ENCODE results near the gene SH3RF3. TPM values are rescaled to one million over a fixed set of nuclear protein-coding genes. Genes with fewer than 3 reads are reported as not detected.

Gene SH3RF3
- total RNA-seq, 1 experiment from 2014 or later = 4.3 TPM

DNA sequence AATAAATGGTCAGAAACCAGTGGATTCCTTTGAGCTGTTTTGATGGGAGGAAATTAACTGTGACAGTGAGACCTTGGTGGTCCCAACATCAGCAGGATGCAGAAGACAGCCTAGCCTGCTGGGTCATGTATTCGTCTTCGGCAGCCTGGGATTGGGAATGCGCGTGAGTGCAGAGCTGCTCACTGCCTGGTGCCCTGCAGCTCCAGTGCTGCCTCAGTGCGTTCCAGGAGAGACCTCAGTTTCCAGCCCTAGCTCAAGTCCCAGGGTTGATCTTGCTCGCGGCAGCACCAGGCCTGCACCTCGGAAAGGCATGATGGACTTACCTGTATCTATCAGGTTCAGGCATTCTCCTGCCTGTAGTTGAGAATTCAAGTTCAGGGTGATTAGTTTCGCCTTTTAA, 203.9 kb downstream of the SH3RF3 start:
- no peak for DNase-seq (ENCODE audit: low read depth)

DNA sequence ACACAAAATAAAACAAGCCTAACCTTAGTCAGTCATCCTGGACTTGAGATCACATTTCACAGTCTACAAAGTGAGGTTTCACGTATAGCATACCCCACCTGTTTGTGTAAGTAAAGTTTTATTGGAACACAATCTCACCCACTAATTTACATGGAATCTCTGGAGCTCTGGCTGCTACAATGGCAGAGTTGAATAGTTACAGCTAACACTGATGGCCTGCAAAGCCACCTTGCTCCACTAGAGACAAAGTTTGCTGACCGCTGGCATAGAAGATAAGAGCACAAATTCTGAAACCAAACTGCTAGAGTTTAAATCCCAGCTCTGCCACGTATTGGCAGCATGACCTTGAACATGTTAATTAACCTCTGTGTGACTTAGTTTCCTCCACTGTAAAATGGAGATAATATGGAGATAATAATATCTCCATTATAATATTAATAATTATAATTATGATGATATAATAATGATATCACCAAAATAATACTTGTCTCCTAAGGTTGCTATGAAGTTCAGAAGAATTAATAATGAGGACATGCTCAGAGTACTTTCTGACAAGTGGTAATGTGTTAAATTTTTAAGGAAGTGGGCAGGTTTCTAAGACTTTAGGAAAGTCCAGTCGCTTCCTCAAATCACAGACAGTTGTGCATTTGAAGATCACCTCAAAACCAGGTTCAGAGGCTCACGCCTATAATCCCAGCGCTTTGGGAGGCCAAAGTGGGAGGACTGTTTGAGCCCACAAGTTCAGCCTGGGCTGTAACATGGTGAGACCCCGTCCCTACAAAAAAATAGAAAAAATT, 204.6 kb downstream of the SH3RF3 start:
- DNase-seq (ENCODE audit: low read depth) = peak; percentile 52

DNA sequence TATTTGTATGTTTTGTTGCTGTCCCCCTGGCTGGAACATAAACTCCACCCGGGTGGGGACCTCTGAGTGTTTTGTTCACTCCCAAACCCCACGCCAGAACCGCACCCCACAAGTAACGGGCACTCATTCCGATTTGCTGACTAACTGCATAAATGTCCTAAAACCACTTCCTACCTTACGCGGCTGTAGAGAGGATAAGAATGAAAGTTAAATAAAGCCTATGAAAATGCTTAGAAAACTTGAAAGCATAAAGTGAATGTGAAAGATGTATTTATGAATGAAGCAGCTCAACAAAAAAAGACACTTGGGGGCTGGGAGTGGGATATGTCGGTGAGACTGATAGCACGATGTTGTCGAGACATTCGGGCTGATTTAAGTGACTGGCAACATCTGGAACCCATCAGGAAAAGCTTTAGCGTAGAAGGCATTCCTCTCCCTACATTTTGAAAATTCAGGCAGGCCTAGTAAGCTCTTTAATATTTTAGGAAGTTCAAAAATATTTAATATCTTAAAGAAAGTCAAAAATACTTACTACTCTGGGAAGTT, 206.7 kb downstream of the SH3RF3 start:
- peak; percentile 89 for DNase-seq (ENCODE audit: low read depth)

DNA sequence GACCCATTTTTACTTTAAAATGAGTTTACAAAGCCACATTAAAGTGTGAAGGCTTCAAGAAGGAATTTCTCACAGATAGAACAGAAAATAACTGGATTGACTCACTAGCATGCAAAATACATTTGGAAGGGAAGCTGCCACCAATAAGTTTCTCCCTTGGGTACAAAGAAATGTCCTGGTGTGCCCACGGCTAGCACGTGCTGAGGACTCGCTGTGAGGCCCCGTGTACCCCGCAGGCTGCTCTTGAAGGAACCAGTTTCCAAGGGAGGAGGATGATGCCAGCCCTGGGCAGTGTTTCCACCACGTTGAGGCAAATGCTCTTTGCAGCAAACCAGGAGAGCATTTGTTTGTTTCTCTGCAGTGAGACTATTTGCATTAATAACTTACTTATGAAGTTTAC, 207.3 kb downstream of the SH3RF3 start:
- peak; percentile 51 for DNase-seq (ENCODE audit: low read depth)

DNA sequence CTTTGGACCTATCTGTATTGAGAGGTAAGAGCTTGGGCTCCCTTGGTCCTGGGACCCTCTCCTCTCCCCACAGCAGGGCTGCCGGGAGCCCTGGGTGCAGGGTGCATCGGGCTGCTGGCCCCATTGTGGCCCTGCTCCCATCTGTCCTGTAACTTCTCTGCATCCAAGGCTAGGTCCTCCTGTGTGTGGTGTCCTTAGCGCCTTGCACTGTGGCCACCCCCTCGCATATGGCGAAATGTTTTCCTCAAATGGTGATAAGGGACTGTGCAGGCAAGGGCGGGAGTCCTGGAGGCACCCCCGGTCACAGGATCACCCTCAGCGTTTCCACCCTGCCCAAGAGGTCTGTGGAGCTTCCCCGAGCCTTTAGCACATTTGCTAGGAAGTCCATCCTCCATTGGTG, 208.2 kb downstream of the SH3RF3 start:
- no peak for DNase-seq (ENCODE audit: low read depth)

DNA sequence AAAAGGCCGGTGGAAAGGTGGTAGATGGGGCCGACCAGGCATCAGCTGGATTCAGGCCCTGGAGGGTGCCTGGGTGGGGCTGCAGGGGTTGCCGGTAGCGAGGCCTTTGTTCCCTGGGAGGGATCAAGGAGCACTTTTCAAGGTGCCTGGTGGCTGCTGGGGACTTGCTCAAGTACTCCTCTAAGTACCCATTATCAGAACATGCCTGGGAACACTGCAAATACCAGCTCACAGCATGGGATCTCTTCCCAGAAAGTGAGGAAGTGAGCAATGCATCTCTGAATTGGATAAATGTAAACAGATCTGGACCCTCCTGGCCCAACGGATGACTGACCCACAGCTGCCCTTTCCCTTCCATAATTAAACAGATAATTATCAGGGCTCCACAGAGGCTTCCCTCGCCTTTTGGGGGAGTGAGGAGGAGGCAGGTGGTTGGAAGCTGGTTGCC, 210.5 kb downstream of the SH3RF3 start:
- DNase-seq (ENCODE audit: low read depth) = peak; percentile 89

DNA sequence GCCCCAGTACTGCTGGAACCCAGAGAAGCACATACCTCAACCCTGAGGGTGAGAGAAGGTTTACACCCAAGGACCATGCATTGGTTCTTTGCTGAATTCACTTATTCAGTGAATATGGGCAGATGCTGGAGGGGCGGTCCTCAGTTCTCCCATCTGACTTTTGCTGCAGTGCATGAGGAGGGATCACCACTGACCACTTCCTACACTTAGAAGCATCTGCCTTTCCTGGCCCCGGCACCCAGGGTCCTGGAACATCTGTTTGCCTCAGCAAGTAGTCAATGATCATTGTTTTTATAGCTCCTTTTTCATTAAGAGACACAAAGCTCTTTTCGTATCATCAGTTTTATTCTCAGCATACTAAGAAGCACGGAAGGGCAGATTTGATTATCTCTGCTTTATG, 211.4 kb downstream of the SH3RF3 start:
- no peak for DNase-seq (ENCODE audit: low read depth)

DNA sequence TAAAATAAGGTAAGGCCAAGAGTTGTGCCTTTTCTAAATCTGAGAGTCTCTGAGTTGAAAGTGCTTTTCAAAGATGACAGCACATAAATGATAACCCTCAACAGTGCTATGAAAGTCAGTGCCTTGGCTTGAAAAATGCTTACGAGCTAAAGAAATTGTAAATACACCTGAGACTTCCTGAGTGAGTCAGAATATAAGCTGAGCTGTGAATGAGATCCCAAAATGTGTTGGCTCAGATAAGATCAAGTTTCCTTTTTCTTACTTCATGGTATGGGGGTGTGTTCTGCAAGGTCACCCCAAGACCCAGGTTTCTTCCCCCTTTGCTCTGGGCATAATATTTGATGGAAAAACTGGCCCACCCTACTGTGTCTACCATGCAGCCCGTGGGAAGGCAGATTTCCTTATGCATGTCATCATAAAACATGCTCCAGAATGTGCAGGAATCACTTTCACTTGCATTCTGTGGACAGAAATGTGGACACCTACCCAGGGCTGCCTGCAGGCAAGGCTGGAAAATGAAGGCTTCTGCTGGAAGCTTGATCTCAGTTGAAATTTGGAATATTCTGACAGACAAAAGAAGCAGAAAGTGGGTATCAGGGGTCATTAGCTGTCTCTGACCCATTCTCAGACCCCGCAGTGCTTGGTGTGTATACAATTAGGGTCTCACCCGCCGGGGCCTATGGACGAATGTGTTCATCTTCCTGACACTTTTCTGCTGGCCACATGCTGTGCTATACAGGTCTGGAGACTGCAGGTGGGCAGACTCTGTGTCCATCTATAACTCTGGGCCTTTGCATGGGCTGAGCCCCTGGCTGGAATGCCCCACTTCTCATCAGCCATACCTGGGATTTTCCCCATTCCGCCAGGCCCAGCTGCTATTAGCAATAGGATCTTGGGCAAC, 212.6 kb downstream of the SH3RF3 start:
- no peak for DNase-seq (ENCODE audit: low read depth)

DNA sequence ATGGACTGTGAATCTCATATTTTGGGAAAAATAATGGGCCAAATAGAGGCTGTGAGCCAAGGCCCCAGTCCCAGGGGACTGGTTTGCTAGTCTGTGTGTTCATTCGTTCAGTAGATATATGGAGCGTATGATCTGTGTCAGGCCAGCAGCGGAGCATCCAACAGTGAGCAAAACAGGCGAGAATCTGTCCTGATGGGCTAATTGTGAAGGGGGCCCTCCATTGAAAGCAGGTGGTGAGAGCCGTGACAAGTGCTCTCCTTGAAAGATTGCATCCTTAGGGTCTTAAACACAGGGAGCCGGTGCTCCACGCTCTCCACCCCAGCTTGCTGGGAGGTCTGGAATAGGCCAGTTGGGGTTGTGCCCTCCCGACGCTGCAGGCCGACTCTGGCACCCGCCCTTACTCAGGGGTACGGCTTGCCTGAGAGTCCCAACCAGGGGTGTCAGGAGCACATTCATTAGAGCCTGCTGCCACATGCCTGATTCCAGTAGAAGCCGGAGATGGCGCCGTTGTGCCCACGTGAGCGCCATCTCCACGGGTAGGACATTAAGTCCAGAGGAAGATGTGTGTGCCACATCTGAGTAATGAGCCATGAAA, 213.3 kb downstream of the SH3RF3 start:
- no peak for DNase-seq (ENCODE audit: low read depth)

DNA sequence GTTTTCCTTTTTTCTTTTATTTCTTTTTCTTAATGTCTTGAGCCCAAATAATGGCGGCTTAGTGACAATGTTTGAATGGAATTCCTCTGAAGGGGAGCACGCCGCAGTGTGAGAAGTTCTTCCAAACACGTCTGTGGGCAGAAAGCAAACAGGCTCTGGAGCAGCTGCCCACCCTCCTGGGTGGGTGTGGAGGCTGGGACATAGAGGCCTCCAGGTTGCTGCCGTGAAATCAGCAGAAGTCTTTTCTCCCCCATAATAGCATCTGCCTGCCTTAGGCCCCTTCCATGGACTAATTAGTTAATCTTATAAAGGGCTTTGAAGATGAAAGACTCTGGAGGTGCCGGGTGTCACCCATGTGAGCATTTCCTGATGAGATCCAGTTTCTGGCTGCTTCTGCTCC, 213.9 kb downstream of the SH3RF3 start:
- no peak for DNase-seq (ENCODE audit: low read depth)

DNA sequence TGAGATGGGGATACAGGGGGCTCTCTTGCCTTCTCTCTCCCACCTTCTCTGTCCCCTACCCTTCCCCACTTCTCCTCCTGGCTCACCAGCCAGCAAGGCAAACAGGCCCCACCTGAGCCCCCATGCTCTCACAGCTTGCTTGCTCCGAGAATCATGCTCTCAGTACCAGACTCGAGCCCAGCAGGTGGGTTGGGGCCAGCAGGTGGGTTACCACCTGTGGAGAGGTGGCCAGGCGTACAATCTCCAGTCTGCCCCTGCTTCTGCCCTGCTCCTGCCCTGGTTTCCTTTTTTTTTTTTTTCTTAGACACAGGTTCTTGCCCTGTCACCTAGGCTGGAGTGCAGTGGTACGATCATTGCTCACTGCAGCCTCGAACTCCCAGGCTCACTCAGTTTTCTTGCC, 214.5 kb downstream of the SH3RF3 start:
- DNase-seq (ENCODE audit: low read depth) = no peak

DNA sequence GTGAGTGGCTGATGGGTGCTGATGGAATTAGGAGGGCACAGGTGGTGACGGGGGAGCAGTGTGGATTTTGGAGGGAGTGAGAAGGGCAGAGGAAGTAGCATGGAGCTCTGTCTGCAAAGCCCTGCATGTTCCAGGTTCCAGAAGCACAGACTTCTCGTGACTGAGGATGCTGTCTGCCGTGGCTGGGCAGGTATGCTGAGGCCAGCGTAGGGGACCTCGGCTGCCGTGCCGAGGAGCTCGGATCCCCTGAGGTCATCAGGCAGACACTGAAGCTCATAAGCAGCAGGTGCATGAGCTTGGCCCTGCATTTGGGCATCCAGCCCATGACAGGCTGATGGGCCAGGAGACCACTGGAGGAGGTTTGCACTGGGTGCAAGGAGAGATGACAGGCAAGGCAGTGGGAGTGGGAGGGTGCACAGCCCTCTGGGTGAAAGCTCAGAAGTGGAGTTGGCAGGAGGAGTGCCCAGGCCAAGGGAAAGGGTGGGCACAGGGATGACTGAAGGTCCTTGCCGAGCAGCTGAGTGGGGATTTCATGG, 215.3 kb downstream of the SH3RF3 start:
- DNase-seq (ENCODE audit: low read depth) = no peak

DNA sequence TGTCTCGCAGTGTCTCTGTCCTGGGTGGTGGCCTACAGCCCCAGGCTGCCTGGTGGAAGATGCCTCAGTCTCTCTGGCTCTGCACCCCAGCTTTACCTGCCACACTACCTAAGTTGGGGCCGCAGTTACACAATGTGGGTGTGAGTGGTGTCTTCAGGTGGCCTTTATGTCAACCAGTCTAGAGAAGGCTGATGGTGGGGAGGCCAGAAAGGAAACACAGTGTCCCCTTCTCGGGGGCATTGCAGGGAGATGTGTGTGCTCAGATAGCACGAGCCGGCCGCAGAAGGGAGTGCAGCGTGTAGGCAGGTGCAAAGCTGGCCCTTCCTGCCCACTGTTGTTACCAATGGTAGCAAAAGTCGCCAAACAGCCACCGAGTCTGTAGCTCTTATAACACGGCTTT, 216.1 kb downstream of the SH3RF3 start:
- no peak for DNase-seq (ENCODE audit: low read depth)

DNA sequence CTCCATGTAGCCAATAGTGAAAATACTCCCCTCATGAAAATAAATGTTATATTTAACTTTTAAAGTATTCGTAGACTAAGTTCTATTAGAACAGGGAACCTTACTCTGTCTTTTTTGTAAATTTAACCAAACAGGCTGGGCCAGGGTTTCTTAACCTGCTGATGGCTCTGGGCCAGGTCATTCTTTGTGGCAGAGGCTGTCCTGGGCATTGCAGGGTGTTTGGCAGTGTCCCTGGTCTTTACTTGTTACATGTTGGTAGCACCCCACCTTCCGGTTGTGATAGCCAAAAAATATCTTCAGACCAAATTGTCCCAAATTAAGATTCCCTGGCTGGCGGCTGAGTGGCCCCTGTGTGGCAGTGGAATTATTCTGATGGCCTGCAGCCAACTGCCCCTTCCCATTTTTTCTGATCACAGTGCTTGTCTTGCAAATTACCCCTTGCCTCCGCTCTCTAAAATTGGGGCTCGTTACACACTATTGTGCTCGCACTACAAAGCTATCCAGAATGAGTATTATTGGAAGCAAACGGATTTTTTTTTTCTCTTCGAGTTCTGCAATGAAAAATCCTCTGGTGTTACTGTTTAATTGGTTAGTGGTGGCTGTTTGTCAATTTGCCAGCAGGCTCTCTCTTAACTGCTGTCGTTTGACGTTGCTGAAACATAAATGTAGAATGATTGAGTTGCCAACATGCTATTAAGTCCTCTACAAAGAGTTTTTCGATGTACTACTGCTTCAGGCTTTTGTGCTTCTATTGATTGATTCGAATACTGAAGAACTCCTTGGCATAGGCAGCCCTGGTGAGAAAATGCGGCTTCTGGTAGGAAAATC, 216.9 kb downstream of the SH3RF3 start:
- DNase-seq (ENCODE audit: low read depth) = no peak

DNA sequence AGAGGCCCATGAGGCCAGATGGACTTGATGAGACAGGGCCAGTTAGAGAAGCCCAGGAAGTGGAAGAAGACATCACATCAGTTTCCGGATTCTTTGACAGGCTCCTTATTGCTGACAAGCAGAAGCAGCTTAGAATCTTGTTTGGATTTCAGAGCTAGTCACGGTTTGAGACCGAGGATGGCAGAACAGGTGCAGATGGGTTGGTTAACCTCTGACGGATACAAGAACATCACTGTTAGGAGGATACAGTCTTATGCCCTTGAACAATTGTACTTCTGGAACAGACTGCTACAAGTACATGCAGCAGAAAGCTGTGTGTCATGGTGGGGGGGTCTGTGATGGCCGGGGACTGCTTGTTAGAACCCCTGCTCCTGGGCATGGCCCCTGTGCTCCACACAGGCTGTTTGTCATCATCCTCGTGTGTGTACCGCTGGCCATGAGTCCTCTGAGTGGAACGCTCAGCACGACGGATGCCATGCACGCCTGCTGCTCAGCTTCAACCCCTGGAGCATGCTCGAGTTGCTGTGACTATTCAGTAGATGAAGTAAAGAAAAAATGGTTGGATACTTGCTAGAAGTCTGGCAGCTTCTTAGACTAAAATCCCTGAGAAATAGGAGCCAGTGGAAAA, 217.7 kb downstream of the SH3RF3 start:
- DNase-seq (ENCODE audit: low read depth) = no peak

DNA sequence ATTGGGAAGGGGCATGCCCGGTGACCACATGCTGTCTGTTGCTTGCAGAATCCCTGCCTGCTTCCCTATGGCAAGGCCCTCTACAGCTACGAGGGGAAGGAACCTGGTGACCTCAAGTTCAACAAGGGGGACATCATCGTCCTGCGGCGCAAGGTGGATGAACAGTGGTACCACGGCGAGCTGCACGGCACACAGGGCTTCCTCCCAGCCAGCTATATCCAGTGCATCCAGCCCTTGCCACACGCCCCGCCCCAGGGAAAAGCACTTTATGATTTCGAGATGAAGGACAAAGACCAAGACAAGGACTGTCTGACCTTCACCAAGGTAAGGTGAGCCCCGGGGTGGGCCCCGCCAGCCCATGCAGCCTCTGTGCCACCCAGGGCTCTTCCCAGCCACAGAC, 218.6 kb downstream of the SH3RF3 start:
- DNase-seq (ENCODE audit: low read depth) = no peak

DNA sequence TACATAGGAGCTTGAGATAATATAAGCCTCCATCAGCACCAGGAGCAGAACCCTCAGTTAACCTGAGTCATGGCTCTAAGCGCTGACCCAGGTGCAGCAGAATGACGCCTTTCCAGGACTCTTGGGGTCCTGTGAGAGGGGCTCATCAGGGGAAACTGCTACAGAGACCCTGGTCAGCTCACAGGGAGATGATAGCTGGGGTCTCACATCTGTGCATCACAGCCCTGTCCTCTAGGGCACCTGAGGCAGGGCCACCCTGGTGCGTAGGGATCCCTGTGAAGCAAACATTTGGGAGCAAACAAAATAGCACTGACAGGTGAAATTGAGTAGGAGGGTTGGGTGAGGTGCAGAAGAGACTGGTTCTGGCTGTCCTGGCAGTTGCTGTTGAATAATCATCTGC, 219.2 kb downstream of the SH3RF3 start:
- DNase-seq (ENCODE audit: low read depth) = no peak

DNA sequence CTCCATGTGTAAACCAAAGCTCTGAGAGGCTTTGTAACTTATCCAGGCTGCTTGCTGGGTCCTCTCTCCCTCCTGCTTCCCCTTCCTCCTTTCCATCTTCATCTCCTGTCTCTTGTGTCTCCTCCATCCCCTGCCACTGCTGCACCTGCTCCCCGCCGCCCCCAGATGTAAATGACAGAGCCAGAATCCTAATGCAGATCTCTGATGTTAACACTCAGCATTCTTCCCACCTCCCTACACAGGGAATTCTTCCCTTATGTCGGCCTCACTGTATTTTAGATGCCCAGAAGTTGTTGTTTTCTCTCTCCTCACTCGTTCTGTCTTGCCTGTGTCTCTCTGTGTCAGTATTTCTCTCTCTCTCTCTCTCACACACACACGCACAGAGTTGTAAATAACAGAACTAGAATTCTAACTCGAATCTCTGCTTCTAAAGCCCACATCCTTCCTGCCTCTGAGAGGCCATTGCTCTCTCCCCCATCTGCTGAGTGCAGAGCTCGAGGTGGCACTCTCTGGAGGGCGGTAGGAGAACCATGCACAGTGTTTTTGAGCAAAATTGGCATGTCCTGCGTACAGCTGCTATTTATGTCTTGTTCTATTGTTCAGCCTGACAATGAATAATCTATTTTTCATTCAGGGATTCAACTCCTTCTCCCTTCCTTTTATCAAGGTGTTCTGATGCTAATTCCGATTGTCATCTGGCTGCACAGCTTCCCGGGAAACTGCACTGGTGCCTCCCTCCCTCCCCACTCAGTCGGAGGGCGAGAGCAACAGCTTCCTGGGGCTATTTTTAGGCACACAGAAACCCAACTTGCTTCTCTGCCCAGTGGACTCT, 219.9 kb downstream of the SH3RF3 start:
- DNase-seq (ENCODE audit: low read depth) = no peak
